GM12874 (cell line): ENCODE measurements around the gene CREB3L1.
A peak's percentile ranks its signal among the peaks of the same experiment; 100 is the strongest.

Source experiments
- TF ChIP-seq, protein P1 (sequence below): IDR thresholded peaks from 2 replicates; pipeline ENCODE4 v1.5.1; 2011; ENCODE audit warnings: low read depth, mild to moderate bottlenecking, control low read depth, low read length, moderate library complexity; ENCODE audit not compliant: insufficient read depth

CREB3L1 gene

GRCh38 chr11:46271407-46271806 is 6.1 kb upstream of the CREB3L1 start:
- TF ChIP-seq, protein P1, sequence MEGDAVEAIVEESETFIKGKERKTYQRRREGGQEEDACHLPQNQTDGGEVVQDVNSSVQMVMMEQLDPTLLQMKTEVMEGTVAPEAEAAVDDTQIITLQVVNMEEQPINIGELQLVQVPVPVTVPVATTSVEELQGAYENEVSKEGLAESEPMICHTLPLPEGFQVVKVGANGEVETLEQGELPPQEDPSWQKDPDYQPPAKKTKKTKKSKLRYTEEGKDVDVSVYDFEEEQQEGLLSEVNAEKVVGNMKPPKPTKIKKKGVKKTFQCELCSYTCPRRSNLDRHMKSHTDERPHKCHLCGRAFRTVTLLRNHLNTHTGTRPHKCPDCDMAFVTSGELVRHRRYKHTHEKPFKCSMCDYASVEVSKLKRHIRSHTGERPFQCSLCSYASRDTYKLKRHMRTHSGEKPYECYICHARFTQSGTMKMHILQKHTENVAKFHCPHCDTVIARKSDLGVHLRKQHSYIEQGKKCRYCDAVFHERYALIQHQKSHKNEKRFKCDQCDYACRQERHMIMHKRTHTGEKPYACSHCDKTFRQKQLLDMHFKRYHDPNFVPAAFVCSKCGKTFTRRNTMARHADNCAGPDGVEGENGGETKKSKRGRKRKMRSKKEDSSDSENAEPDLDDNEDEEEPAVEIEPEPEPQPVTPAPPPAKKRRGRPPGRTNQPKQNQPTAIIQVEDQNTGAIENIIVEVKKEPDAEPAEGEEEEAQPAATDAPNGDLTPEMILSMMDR, result no peak

GRCh38 chr11:46271875-46272815 is 5.3 kb upstream of the CREB3L1 start:
- TF ChIP-seq, protein P1, result no peak

GRCh38 chr11:46272816-46273427 is 4.5 kb upstream of the CREB3L1 start:
- TF ChIP-seq, protein P1, result no peak

GRCh38 chr11:46273511-46274205 is 3.8 kb upstream of the CREB3L1 start:
- TF ChIP-seq, protein P1, result no peak

DNA sequence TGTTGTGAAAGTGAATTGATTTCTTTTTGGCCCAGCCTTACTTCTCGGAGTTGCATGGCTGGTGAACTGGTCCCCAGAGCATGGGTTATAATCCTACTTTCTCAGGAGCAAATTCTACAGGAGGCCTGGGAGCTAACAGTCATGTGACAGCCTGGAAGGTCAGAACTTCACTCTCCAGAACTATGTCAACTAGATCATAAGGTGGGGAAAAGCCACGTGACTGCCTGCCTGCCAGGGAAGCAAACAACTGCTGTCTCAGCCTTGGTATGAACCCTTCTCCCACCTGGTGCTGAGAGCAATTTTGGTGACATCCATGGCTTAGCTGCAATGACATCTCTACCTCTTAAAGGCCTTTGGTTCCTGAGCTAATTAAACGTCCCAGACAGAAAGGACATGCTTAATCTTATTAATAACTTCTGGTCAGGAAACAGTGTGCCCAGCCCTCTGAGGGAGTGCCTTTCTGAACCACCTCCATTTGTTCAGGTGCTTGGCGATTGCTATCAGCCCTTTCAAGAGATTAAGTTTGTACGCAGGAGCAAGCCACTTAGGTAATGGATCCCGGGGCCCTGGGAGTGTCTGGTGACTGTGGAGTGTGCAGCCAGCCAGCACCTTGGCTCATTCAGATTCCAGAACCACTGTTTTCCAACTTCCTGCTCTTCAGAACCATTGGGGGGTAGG is 1.4 kb upstream of the CREB3L1 start:
- TF ChIP-seq, protein P1, result no peak

DNA sequence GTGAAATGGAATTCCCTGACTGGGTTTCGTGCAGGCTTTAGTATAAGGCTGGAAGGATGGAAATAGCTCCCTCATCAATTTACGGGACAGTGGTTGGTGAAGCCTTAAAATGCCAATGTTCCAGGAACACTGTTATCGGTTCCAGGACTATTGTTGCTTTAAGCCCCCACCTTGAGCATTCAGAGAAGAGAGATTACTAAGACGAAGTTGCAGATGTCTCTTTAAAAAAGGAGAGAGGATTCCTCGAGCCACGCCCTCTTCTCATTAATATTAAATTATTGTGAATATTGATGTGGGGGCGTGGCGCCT is 195 bp upstream of the CREB3L1 start:
- TF ChIP-seq, protein P1, result no peak

DNA sequence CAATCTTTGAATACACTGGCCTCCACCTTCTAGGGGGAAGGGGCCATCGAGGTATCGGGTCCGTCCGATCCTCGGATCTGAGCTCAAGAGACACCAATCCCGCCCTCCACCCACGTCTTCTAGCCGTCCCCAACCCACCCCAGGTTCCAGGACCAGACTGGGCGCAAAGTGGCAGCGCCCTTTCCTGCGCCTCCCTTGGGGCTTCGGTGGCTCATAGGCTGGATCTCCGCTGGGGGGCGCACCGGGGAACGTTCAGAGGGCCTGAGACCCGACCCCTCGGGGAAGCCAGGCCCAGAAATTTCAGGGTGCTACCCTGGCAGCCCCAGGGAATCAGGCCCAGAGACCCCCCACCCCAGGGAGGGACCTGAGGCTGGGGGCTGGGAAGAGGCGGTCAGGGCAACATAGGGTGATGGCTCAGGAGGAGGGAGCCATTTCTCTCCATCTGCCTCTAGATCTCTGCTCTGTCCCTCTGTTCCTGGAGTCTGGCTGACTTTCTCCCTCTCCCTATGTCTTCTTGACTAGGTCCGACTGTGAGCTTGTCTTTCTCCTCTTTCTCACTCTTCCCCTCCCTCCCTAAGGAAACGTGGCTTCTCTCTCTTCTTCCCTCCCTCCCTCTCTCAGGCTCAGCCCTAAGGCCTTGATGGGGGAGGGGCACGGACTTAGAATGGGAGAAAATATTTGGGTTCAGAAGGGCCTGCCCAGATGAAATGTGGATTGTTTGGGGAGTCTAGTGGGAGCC is 1.1 kb downstream of the CREB3L1 start:
- TF ChIP-seq, protein P1, result peak; percentile 50
